CD4-positive, alpha-beta T cell treated with Interleukin-4 for 1 hour (primary cell): Measurements from ENCODE around the gene TF.
"Not testable (repeated sequence)": the region's sequence is repeated elsewhere in the genome, so short reads cannot be mapped to it uniquely, and the experiment has no call there.

Experiments
- DNase-seq, 2 donors: peaks; one replicate each; pipeline ENCODE4 v3.0.0-alpha.2; 2020 to 2022

Gene TF

DNA sequence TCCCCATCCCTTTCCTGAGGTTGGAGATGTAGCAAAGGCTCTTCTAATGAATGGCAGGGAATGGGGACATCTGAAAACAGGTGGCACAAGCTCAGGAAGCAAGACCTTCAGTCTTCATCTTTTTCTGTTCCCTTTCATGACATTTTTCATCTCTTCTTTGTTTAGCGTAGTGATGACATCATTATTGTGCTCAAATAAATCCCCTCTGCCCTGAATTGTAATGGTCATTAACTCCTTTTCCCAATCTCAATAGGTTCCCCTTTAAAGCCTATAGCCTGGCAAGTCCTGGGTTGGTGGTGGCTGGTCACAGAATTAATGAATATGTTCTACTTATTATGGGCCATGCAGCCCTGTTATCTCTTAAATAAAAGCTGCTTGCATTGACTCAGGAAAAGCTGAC, 21.4 kb downstream of the TF start:
- DNase-seq, result no peak

DNA sequence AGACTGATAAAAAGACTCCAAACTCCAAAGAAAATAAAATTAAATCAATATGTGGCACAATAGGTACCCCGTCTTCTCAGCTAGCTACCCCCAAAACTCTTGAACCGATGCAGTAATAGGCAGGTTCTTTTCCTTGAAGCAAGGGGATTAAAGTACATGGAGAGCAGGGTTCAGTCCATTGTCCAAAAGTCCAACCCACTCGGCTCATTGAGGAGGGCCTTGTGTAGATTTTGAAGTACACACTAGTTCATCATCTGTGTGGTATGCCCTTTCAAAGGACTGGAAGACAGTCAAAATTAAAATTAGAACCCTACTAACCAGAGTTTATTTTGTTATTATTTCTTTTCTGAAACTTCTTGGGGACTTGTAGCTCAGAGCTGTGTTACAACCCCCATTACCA, 23.3 kb downstream of the TF start:
- DNase-seq, result no peak

DNA sequence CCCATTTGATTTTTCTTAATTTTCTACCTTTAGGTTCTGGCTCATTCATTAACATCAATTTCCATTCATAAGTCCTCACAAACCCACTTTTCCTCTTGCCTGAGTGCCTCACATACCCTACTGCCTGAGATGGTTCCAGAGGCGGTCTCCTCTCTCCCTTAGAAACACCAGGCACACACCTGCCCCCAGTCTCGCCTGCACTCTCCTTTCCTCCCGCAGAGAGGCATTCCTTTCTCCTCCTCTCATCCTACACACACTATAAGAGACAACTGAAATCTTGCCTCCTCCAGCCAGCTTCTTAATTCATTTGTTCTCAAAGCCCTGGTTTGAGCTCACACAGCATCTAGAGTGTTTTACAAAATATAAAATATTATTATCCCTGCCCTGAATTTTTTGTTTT, 27.5 kb downstream of the TF start:
- DNase-seq, result no peak

DNA sequence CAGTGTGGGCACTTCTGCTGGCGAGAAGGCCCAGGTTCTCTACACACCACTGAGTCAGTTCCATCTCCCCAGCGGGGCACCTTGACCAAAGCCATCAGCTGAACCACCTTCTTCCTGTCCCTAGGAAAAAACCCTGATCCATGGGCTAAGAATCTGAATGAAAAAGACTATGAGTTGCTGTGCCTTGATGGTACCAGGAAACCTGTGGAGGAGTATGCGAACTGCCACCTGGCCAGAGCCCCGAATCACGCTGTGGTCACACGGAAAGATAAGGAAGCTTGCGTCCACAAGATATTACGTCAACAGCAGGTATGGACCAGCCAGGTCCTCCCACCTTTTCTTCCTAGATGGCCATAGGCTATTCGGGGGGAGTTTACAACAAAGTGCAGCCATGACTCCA, 29.1 kb downstream of the TF start:
- DNase-seq, result no peak

DNA sequence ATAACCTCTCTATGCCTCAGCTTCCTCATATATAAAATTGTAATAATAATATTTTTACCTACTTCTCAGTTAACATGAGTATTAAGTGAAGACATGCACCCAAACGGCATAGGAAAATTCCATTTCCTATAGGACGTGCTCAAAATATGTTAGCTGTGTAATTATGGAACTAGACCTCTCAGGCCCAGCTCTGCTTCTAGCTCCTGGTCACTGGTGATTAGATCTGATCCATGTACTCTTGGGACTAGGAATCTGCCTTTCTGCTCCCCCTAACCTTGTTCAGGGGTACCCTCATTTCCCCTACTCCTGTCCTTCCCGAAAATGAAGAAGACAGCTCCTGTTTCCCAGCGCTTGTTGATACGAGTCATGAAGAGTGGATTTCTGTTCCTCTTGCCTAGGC, 29.6 kb downstream of the TF start:
- DNase-seq, result no peak

DNA sequence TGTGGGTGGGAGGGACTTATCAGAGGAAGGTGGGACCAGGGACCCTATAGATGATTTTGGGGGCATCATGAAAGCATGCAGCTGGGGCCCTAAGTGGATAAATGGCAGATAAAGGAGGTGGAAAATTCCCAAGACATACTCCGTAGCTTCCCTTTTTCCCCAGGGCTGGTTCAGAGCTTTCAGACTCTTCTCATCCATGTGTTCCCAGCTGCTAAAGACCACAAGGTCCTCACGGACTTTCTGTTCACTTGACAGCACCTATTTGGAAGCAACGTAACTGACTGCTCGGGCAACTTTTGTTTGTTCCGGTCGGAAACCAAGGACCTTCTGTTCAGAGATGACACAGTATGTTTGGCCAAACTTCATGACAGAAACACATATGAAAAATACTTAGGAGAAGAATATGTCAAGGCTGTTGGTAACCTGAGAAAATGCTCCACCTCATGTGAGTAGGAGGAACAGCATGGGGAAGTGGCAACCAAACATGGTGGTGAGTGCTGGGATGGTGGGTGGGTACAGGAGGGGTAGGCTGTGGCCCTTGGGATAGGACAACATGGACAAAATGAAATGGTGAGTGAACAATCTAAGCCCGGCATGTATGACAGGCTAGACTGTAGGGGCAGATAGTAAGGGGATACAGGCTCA, 30.7 kb downstream of the TF start:
- no peak for DNase-seq

DNA sequence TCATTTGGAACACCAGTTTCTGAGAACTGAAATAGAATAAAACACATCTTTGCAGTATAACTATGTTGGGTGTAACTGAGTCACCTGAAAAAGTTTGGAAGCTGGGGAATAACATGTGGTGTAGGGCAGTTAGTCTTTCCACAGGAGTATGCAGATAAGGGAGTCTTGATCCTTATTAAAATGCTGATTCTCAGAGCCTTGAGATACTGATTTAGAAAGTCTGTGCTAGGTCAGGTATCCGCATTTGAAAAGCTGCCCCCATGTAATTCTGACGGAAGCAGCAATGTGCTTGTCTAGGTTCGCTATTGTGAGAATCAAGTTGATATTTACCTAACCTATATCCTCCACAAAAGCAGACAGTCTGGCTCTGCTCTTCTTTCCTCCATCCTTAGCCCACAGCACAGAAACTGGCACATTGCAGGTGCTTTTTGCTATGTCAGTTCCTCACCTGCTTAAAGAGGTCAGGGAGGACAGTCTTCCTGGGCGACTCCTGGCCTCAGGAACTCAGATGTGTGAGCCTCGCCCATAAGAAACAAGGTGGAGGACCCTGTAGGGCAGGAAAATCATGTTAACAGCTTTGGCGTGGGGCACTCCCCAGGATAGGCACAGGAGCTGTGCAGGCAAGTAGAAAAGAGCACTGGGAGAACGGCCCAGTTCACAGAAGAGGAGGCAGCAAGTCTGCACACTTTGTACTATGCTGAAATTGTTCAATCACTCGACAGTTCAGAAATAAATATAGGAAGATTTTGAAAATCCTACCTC, 31.8 kb downstream of the TF start:
- no peak for DNase-seq

DNA sequence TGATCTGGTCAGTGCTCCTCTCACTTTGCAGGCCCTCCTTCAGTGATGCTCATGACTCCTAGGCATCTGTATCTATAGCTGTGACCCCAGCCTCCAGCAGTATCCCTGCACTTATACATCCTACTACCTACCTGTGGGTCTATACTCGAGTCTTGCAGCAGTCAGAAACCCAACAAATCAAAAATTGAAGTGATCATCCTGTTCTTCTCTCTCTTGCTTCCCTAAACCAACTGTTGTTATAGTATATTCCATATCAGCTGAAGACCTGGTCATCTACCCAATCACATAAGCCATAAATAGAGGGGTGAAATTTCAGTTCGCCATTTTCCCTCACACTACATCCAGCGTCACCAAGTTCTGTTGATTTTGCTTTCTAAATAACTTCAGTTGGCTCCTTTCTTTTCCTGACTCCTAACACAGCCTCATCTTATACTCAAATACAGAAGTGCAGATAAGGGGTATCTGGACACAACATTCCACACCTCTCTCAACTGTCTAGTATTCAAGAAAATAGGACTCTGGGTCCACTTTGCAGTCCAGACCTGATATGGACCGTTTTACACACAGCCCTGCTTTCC, 33.5 kb downstream of the TF start:
- DNase-seq, result no peak

DNA sequence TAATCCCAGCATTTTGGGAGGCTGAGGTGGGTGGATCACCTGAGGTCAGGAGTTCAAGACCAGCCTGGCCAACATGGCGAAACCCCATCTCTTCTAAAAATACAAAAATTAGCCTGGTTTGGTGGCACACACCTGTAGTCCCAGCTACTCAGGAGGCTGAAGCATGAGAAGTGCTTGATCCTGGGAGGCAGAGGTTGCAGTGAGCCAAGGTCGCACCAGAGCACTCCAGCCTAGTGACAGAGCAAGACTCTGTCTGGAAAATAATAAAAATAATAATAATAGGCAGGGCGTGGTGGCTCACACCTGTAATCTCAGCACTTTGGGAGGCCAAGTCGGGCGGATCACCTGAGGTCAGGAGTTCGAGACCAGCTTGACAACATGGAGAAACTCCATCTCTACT, 34.6 kb downstream of the TF start:
- DNase-seq, result not testable (repeated sequence)

DNA sequence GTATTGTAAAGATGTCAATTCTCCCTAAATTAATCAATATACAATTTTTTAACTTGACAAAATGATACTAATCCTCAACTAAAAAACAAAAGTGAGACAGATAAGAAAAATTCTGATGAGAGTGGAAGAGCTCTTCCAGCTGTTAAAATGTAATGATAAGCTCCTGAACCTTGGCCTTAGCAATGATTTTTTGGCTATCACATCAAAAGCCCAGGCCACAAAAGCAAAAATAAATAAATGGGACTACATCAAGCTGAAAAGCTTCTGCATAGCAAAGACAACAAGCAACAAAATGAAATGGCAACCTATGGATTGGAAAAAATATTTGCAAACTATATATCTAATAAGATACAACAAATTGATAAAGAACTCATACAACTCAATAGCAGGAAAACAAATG, 35.4 kb downstream of the TF start:
- DNase-seq, result no peak

DNA sequence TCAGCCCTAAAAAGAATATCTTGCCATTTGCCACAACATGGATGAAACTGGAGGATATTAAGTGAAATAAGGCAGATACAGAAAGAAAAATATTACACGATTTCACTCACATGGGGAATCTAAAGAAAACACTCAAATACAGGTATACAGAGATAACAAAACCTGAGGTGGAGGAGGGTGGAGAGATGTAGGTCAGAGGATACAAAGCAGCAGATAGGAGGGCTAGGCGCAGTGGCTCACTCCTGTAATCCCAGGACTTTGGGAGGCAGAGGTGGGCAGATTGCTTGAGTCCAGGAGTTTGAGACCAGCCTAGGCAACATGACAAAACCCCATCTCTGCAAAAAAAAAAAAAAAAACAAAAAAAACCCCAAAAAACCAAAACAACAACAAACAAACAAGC, 36.3 kb downstream of the TF start:
- no peak for DNase-seq

DNA sequence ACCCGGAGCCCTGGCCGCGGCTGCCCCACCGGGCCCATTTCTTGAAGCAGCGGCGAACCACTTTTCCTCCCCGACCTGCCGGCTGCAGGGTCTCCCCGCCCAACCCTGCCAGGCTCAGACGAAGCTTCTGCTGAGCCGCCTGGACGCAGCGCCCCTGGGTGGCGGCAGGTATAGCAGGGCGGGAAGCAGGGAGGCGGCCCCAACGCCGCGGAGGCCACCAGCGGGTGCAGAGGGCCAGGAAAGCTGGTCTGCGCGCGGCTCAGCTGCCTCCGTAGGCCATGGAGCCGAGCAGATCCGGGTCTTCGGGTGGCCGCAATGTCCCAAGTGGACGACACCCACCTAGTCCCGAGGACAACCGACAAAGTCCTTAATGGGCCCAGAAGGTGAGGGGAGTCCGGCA, 37.6 kb downstream of the TF start:
- DNase-seq, result no peak

DNA sequence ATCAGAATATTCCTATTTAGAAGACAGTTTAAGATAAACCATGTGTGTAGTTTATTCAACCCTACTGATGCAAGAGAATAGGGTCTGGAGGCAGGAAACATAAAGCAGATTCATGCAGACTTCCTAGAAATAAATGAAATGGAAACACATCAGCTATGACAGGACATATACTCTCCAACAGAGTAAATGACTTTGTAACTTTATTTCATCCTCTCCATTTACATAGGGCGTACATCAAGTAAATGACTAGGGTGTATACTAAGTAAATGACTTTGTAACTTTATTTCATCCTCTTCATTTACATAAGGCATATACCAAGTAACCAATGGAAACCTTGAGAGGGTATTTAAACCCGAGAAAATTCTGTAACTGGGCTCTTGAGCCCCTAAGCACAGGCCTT, 41.8 kb downstream of the TF start:
- no peak for DNase-seq

DNA sequence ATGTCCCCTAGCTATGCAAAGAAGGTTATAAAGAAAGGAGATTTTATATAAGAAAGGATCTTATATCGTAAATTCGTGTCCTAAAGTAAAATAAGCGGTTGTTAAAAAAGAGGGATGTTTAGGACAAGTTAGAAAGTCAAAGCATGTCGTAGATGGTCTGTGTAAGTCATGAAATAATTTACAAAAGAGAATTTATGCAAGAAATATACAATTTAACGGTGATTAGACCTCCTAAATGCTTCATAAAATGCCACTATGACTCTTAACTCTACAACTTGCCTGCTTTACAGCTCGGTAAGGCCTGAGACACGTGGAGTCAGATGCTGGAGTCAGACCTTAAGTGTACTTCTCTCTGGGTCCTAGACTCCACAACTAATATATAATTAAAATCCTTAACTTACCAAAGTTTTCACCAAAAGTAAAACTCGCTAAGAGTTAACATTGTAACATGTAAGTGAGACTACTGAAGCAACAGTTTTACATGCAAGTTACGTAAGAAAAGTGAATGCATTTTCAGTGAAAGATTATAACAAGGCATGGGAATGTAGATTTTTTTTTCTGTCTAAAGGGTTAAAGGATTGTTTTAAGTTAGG, 46.1 kb downstream of the TF start:
- no peak for DNase-seq

DNA sequence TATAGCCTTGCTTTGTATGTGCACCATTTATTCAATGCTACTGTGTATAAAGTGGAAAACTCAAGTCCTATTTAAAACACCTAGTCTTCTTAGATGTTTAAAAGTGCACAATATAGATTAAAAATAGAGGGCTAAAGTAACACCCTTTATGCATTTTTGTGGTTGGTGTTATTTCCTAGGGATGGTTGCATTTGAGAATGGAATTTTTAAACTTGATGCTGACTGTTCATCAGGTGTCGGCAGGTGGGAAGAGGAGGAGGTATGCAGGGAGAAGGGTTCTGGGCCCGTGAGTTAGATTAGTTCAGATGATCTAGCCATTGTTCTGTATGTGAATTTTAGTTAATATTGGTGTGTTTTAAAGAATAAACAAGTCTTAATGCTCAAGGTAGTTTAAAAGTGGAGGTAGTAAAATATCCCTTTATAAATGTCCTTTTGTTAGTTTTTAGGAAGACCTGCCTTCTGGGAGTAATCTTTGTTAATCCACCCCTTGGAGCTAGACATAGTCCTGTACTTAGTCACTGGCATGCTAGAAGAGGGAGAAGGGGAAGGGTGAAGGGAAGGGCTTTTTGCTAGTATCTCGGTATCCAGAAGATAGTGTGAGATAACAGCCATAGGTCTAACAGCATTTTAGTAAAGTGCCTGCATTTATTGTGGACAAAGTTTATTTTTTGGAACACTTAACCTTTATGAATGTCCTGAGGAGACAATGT, 51.4 kb downstream of the TF start:
- DNase-seq, result no peak

DNA sequence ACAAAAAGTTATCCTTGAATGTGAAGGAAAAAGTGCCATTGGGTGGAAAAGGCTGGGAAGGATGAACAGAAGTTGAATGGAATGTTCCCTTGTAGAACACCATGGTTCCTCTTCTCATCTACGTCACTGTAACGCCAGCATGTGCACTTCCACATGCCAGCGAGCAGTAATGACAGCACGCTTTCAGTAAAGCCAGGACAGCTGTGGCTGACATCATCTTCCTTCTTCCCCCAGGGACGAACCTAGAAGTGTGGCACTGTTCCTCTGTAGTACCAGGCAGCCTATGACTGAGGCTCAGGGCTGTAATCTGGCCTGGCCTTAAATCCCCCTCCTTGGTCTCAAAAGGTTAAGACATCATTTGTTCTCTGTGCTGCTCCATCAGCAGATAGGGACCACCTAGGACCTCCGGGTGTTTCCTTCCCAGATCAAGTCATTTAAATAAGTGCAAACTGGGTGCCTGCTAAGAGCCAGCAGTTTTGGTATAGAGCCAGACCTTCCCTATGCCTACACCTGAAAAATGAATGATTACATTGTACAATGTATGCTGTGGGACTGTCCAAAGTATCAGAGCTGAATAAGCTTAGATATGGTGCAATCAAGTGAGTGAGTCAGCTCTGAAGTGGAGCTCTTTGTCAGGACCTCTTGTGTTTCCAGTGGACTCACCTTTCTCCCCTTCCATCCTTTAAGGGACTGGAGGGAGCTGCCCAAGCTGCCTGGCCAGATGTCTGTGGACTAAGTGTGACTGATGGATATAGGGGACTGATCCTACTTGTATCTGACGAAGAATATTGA, 53.8 kb downstream of the TF start:
- peak in 1 of 2 donors; percentile 19 for DNase-seq

DNA sequence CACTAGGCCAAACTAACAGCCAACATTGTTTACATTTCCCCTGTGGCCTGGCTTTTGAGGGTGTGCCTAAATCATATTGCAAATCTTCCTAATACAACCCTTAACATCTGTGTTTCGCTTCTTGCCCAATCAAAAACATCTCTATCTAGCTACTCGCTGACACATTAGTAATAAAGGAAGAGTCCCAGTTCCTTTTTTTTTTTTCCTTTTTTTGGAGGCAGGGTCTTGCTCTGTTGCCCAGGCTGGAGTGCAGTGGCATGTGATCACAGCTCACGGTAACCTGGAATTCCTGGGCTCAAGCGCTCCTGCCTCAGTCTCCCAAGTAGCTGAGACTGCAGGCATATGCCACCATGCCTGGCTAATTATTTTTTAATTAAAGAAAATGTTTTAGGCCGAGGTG, 57.3 kb downstream of the TF start:
- no peak for DNase-seq

DNA sequence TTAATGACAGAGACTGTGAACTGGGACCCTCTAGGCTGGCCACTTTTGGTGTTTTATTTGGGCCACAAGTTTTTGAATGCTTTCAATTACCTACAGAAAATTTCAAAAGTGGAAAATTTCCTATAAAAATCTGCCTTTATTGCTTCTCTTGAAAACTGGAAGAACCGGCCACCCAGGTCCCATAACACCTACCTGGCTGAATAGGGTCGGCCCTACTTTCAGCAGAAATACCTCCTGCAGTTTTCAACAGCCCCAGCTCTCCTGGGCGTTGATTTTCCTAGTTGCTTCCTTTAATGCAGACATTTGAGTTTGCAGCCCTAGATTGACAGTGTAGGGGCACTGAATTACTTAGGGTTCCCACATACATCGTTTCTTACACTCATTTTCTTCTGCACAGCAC, 58.7 kb downstream of the TF start:
- no peak for DNase-seq

DNA sequence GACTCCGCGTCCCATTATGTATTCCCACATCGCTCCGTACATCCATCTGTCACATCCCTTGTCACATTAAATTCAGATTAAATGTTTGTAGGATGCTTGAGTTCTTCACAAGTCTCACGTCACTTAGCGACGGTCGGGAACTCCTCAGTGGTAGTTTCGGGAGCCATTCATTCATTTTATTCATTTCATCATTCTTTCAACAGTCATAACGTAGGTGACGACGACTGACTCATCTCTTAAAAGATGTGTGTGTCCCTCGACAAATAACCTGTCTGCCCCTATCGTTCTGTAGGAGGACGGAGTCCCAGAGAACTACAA, 59.1 kb downstream of the TF start:
- no peak for DNase-seq

DNA sequence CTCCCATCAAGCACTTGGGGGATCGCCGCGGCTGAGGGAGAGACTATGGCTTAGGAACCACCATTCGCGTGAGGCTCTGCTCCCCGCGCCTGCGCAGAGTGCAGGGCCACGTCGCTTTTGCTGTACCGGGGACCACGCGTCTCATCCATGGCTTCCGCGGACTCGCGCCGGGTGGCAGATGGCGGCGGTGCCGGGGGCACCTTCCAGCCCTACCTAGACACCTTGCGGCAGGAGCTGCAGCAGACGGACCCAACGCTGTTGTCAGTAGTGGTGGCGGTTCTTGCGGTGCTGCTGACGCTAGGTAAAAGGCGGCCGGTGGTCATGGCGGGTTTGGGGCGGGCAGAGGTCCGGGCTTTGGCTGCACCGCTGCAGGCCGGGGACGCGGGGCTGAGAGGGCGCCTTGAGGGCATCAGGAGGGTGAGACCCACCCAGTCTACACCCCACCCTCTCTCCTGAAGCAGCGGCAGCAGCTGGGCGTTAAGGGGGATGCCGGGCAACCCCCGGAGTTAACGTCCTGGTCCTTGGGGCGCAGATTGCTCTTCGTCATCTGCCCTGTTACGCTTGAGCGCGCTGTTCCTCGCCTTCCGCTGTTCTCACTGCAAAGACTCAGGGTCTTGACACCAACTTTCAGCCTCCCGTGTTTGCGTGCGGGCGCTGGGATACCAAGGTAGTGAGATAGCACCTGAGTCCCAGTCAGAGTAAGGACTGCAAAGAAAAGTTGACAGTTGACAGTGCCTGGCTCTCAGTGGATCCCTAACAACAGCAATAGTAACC, 59.7 kb downstream of the TF start, which contains the start of gene SRPRB:
Gene SRPRB (plus strand): TSS at position 114 of the 774 bp plus-strand sequence. CDS start 34 bp downstream, at position 148.
- DNase-seq, result peak; percentile 97

DNA sequence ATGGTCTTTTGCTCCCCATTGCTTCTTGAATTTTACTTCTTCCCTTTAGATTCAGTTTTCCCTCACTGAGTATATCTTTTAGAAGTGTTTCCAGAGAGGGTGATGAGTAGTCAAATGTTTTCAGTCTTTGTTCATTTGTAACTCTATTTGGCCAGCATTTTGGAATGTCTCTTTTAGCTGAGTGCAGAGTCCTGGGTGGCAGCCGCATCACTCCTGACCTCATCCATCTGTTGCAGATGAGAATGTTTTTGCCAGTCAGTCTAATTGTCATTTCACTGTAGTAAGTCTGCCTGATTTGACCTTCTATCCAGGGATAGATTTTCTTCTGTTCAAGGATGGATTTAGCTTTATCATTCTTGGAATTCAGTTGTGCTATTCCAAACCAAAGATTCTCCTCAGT, 66.7 kb downstream of the TF start:
- no peak for DNase-seq

DNA sequence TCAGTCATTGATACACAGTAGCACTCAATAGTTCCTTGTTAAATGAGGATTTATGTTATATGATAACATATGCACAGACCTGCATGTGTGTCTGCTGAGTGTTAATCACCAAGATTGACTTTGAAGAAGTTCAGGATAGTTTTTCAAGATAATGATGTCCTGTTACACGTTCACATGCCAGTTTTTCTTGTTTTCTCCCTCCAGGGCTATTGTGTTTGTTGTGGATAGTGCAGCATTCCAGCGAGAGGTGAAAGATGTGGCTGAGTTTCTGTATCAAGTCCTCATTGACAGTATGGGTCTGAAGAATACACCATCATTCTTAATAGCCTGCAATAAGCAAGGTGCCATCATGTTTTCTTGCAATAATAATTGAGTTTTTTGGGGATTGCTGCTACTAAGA, 69.2 kb downstream of the TF start:
- DNase-seq, result no peak
